GM18499 (cell line): ENCODE measurements around the gene DISP1.

Experiments used
- ATAC-seq: cut with Tn5 transposase; IDR thresholded peaks from one replicate; pipeline ENCODE4 v1.9.1; 2021; ENCODE audit warnings: moderate number of reproducible peaks; ENCODE audit not compliant: insufficient read depth, unreplicated experiment

Gene DISP1

GRCh38 chr1:222791006-222791710, 23.7 kb upstream of the DISP1 start:
- no peak for ATAC-seq

GRCh38 chr1:222792744-222793143, 22.1 kb upstream of the DISP1 start:
- no peak for ATAC-seq

- no peak for ATAC-seq
These were observed 20.0 kb upstream of the DISP1 start for GRCh38 chr1:222794656-222795474.

- no peak for ATAC-seq
These were observed 16.7 kb upstream of the DISP1 start for GRCh38 chr1:222798116-222798515.

GRCh38 chr1:222798975-222799374, 15.9 kb upstream of the DISP1 start:
- no peak for ATAC-seq

GRCh38 chr1:222801067-222801466, 13.8 kb upstream of the DISP1 start:
- no peak for ATAC-seq

GRCh38 chr1:222811671-222812070, 3.2 kb upstream of the DISP1 start:
- ATAC-seq: no peak

- no peak for ATAC-seq
These were observed 838 bp upstream of the DISP1 start for GRCh38 chr1:222813866-222814535.

- peak; percentile 2 for ATAC-seq
These were observed 564 bp downstream of the DISP1 start for GRCh38 chr1:222815440-222815765.

- no peak for ATAC-seq
These were observed 2.7 kb downstream of the DISP1 start for GRCh38 chr1:222817529-222817928.

- ATAC-seq: no peak
These were observed 3.3 kb downstream of the DISP1 start for GRCh38 chr1:222818171-222818570.

GRCh38 chr1:222820171-222820712, 5.4 kb downstream of the DISP1 start:
- ATAC-seq: no peak

- ATAC-seq: no peak
These were observed 6.4 kb downstream of the DISP1 start for GRCh38 chr1:222821239-222821638.

- no peak for ATAC-seq
These were observed 8.9 kb downstream of the DISP1 start for GRCh38 chr1:222823695-222824094.

- ATAC-seq: no peak
These were observed 9.8 kb downstream of the DISP1 start for GRCh38 chr1:222824641-222825040.

GRCh38 chr1:222828939-222829338, 14.1 kb downstream of the DISP1 start:
- ATAC-seq: no peak

- ATAC-seq: no peak
These were observed 15.0 kb downstream of the DISP1 start for GRCh38 chr1:222829868-222830267.

GRCh38 chr1:222833356-222833876, 18.6 kb downstream of the DISP1 start:
- ATAC-seq: no peak

- no peak for ATAC-seq
These were observed 28.9 kb downstream of the DISP1 start for GRCh38 chr1:222843469-222844410.

GRCh38 chr1:222844411-222844779, 29.6 kb downstream of the DISP1 start:
- ATAC-seq: no peak
